HEK293 (cell line): ENCODE results near the gene PROKR2.

Source experiments
- CTCF ChIA-PET: fragments of 350-600 bp; formaldehyde crosslinking; extraction: SDS; loops from one replicate; lab custom pipeline; 2021; ENCODE audit warnings: antibody characterized with exemption; lab: Yijun Ruan, JAX
- POLR2A ChIA-PET: fragments of 300-600 bp; formaldehyde crosslinking; extraction: SDS; loops from one replicate; lab custom pipeline; 2020; ENCODE audit warnings: antibody characterized with exemption, inconsistent platforms; lab: Yijun Ruan, JAX
- H3K27ac ChIP-seq: fragments of 200-500 bp; sonication (Bioruptor generic); 2 replicates; pipeline ENCODE4 v1.5.1; 2014; ENCODE audit warnings: low read depth, low read length, control low read depth, inconsistent platforms; ENCODE audit errors: extremely low read depth
- H3K36me3 ChIP-seq, 2 experiments: fragments of 200-500 bp in 1 of 2; sonication (Bioruptor generic) in 1 of 2; 1 replicate in 1 of 2; 2 replicates in 1 of 2; pipeline ENCODE4 v1.5.1; 2014 to 2017; ENCODE audit warnings: inconsistent platforms in 2 of 2, low read length in 2 of 2; ENCODE audit not compliant: control insufficient read depth in 2 of 2, insufficient read depth in 1 of 2
- H3K4me1 ChIP-seq: fragments of 200-500 bp; sonication (Bioruptor generic); 2 replicates; pipeline ENCODE4 v1.5.1; 2014; ENCODE audit warnings: mild to moderate bottlenecking, low read length, inconsistent platforms; ENCODE audit not compliant: control insufficient read depth, insufficient read depth
- H3K4me3 ChIP-seq: 2 replicates; pipeline ENCODE4 v1.5.1; 2011; ENCODE audit warnings: low read depth, mild to moderate bottlenecking, control low read depth, low read length, moderate library complexity
- H3K9me3 ChIP-seq: fragments of 200-500 bp; sonication (Bioruptor generic); 2 replicates; pipeline ENCODE4 v1.5.1; 2014; ENCODE audit warnings: low read depth, low read length, inconsistent platforms; ENCODE audit not compliant: control insufficient read depth, insufficient read depth
- EGR2 ChIP-seq: fragments of 450-650 bp; formaldehyde crosslinking; IDR thresholded peaks from 2 replicates; pipeline ENCODE4 v1.5.1; 2016; ENCODE audit warnings: low read depth, missing biosample characterization, missing genetic modification characterization
- GLI2 ChIP-seq: fragments of 450-650 bp; formaldehyde crosslinking; IDR thresholded peaks from 2 replicates; pipeline ENCODE4; 2017; ENCODE audit warnings: missing biosample characterization, missing genetic modification characterization, low read depth, borderline replicate concordance
- IKZF3 ChIP-seq: fragments of 450-650 bp; IDR thresholded peaks from 2 replicates; pipeline ENCODE4 v1.5.0; 2018; ENCODE audit warnings: missing biosample characterization, mild to moderate bottlenecking, missing genetic modification characterization, moderate library complexity
- KLF1 ChIP-seq: fragments of 450-650 bp; formaldehyde crosslinking; IDR thresholded peaks from 2 replicates; pipeline ENCODE4 v1.5.1; 2016; ENCODE audit warnings: missing biosample characterization, missing genetic modification characterization
- MEIS1 ChIP-seq: sonication (generic); formaldehyde crosslinking; IDR thresholded peaks from 2 replicates; pipeline ENCODE4 v1.8.1; 2022; ENCODE audit warnings: missing genetic modification reagents, mild to moderate bottlenecking, borderline replicate concordance
- PRDM2 ChIP-seq: fragments of 450-650 bp; formaldehyde crosslinking; IDR thresholded peaks from 2 replicates; pipeline ENCODE4 v1.5.1; 2016; ENCODE audit warnings: missing biosample characterization, missing genetic modification characterization, borderline replicate concordance
- YY2 ChIP-seq: fragments of 450-650 bp; formaldehyde crosslinking; IDR thresholded peaks from 2 replicates; pipeline ENCODE4 v1.5.1; 2016; ENCODE audit warnings: missing biosample characterization, missing genetic modification characterization
- ZNF146 ChIP-seq: fragments of 450-650 bp; formaldehyde crosslinking; IDR thresholded peaks from 2 replicates; pipeline ENCODE4 v1.5.1; 2016; ENCODE audit warnings: missing biosample characterization, missing genetic modification characterization
- ZNF16 ChIP-seq: fragments of 450-650 bp; formaldehyde crosslinking; IDR thresholded peaks from 2 replicates; pipeline ENCODE4 v1.5.1; 2016; ENCODE audit warnings: low read depth, missing biosample characterization, missing genetic modification characterization
- ZNF184 ChIP-seq: fragments of 450-650 bp; IDR thresholded peaks from 2 replicates; pipeline ENCODE4 v1.5.1; 2018; ENCODE audit warnings: missing biosample characterization, mild to moderate bottlenecking, missing genetic modification characterization
- ZNF221 ChIP-seq: fragments of 450-650 bp; formaldehyde crosslinking; IDR thresholded peaks from 2 replicates; pipeline ENCODE4 v1.5.1; 2017; ENCODE audit warnings: missing biosample characterization, missing genetic modification characterization, borderline replicate concordance
- ZNF302 ChIP-seq: fragments of 450-650 bp; formaldehyde crosslinking; IDR thresholded peaks from 2 replicates; pipeline ENCODE4 v1.5.1; 2016; ENCODE audit warnings: missing biosample characterization, missing genetic modification characterization, low read depth
- ZNF350 ChIP-seq: fragments of 450-650 bp; formaldehyde crosslinking; IDR thresholded peaks from 2 replicates; pipeline ENCODE4 v1.5.0; 2017; ENCODE audit warnings: missing biosample characterization, mild to moderate bottlenecking, missing genetic modification characterization
- ZNF404 ChIP-seq: fragments of 450-650 bp; formaldehyde crosslinking; IDR thresholded peaks from 2 replicates; pipeline ENCODE4 v1.5.1; 2017; ENCODE audit warnings: missing biosample characterization, missing genetic modification characterization
- ZNF571 ChIP-seq: fragments of 450-650 bp; formaldehyde crosslinking; IDR thresholded peaks from 2 replicates; pipeline ENCODE4 v1.5.0; 2017; ENCODE audit warnings: missing biosample characterization, missing genetic modification characterization
- ZNF645 ChIP-seq: fragments of 450-650 bp; formaldehyde crosslinking; IDR thresholded peaks from 2 replicates; pipeline ENCODE4; 2016; ENCODE audit warnings: missing biosample characterization, missing genetic modification characterization
- ZNF701 ChIP-seq: fragments of 450-650 bp; formaldehyde crosslinking; IDR thresholded peaks from 2 replicates; pipeline ENCODE4 v1.5.1; 2016; ENCODE audit warnings: missing biosample characterization, missing genetic modification characterization
- TF ChIP-seq, protein P1 (sequence below): fragments of 450-650 bp; formaldehyde crosslinking; IDR thresholded peaks from 2 replicates; pipeline ENCODE4 v1.5.1; 2016; ENCODE audit warnings: missing biosample characterization, missing genetic modification characterization
- TF ChIP-seq, protein P2 (sequence below): fragments of 450-650 bp; formaldehyde crosslinking; IDR thresholded peaks from 2 replicates; pipeline ENCODE4 v1.5.1; 2016; ENCODE audit warnings: missing biosample characterization, missing genetic modification characterization
- TF ChIP-seq, protein P3 (sequence below): fragments of 450-650 bp; formaldehyde crosslinking; IDR thresholded peaks from 2 replicates; pipeline ENCODE4 v1.5.1; 2016; ENCODE audit warnings: missing biosample characterization, missing genetic modification characterization
- TF ChIP-seq, protein P4 (sequence below): fragments of 450-650 bp; formaldehyde crosslinking; IDR thresholded peaks from 2 replicates; pipeline ENCODE4 v1.5.1; 2016; ENCODE audit warnings: missing biosample characterization, missing genetic modification characterization

PROKR2 gene

GRCh38 chr20:5342021-5342420 is 25.3 kb upstream of the PROKR2 start (continued):
- TF ChIP-seq, protein P1, sequence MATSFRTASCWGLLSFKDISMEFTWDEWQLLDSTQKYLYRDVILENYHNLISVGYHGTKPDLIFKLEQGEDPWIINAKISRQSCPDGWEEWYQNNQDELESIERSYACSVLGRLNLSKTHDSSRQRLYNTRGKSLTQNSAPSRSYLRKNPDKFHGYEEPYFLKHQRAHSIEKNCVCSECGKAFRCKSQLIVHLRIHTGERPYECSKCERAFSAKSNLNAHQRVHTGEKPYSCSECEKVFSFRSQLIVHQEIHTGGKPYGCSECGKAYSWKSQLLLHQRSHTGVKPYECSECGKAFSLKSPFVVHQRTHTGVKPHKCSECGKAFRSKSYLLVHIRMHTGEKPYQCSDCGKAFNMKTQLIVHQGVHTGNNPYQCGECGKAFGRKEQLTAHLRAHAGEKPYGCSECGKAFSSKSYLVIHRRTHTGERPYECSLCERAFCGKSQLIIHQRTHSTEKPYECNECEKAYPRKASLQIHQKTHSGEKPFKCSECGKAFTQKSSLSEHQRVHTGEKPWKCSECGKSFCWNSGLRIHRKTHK: no peak

- ChIA-PET POLR2A (no interaction called here), CTCF (interaction anchor here (0.6 to 1.2 kb wide), 3 partner anchors 8 to 124 kb away, joined by 3 to 4 read pairs (median 3); no protein-coding TSS in a partner anchor)
- Histone ChIP-seq H3K36me3 (no peaks in the 10 kb centered on the region), H3K4me1 (no peaks in the 10 kb centered on the region), H3K4me3 (no peak overlapping the region), H3K9me3 (no peaks in the 10 kb centered on the region), H3K27ac (no peak overlapping the region)
- TF ChIP-seq IKZF3 (tag by site-specific recombination): no peak
- TF ChIP-seq ZNF302 (tag by site-specific recombination): no peak
- no peak for TF ChIP-seq EGR2 (tag by site-specific recombination)
- TF ChIP-seq, protein P2, sequence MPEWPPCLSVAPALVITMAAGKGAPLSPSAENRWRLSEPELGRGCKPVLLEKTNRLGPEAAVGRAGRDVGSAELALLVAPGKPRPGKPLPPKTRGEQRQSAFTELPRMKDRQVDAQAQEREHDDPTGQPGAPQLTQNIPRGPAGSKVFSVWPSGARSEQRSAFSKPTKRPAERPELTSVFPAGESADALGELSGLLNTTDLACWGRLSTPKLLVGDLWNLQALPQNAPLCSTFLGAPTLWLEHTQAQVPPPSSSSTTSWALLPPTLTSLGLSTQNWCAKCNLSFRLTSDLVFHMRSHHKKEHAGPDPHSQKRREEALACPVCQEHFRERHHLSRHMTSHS (tag by site-specific recombination): no peak
- no peak for TF ChIP-seq ZNF146 (tag by site-specific recombination)
- no peak for TF ChIP-seq KLF1 (tag by site-specific recombination)
- TF ChIP-seq ZNF701: no peak
- no peak for TF ChIP-seq PRDM2 (tag by site-specific recombination)
- TF ChIP-seq, protein P3, sequence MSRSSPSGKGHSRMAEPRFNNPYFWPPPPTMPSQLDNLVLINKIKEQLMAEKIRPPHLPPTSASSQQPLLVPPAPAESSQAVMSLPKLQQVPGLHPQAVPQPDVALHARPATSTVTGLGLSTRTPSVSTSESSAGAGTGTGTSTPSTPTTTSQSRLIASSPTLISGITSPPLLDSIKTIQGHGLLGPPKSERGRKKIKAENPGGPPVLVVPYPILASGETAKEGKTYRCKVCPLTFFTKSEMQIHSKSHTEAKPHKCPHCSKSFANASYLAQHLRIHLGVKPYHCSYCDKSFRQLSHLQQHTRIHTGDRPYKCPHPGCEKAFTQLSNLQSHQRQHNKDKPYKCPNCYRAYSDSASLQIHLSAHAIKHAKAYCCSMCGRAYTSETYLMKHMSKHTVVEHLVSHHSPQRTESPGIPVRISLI: no peak
- TF ChIP-seq ZNF404 (tag by site-specific recombination): no peak
- no peak for TF ChIP-seq GLI2
- no peak for TF ChIP-seq ZNF184 (tag by site-specific recombination)
- no peak for TF ChIP-seq ZNF571 (tag by site-specific recombination)
Observed at GRCh38 chr20:5331340-5331739, 14.6 kb upstream of the PROKR2 start.

DNA sequence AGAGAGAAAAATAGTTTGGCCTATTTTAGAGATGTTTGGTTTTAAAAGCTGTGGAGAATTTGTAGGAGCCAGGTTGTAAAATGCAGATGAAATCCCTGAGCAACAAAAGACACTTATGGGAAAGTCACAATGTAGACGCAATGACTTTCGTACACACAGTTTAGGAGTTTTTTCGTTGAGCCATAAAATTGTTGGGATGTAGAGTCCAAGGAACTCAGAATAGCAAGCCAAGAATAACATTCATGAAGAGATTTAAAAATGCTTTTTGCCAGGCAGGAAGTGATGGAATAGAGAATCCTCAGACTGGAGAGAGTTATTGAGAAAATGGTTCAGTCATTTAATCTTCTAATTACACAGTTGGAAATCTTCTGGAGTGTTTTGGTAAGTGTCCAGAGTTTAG is 11.5 kb upstream of the PROKR2 start:
- ChIA-PET CTCF (interaction anchor here (0.8 kb wide), 1 partner anchor 181 kb away, joined by 3 read pairs; no protein-coding TSS in a partner anchor), POLR2A (no interaction called here)
- no peaks in the 10 kb centered on the region for H3K4me1 ChIP-seq
- H3K4me3 ChIP-seq: no peak overlapping the region
- no peaks in the 10 kb centered on the region for H3K36me3 ChIP-seq
- no peak overlapping the region for H3K27ac ChIP-seq
- H3K9me3 ChIP-seq: no peaks in the 10 kb centered on the region
- no peak for TF ChIP-seq YY2 (tag by site-specific recombination)
- no peak for TF ChIP-seq ZNF16 (tag by site-specific recombination)
- TF ChIP-seq ZNF645: no peak
- TF ChIP-seq ZNF350 (tag by site-specific recombination): no peak
- TF ChIP-seq ZNF221 (tag by site-specific recombination): no peak
- TF ChIP-seq, protein P4, sequence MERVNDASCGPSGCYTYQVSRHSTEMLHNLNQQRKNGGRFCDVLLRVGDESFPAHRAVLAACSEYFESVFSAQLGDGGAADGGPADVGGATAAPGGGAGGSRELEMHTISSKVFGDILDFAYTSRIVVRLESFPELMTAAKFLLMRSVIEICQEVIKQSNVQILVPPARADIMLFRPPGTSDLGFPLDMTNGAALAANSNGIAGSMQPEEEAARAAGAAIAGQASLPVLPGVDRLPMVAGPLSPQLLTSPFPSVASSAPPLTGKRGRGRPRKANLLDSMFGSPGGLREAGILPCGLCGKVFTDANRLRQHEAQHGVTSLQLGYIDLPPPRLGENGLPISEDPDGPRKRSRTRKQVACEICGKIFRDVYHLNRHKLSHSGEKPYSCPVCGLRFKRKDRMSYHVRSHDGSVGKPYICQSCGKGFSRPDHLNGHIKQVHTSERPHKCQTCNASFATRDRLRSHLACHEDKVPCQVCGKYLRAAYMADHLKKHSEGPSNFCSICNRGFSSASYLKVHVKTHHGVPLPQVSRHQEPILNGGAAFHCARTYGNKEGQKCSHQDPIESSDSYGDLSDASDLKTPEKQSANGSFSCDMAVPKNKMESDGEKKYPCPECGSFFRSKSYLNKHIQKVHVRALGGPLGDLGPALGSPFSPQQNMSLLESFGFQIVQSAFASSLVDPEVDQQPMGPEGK (tag by site-specific recombination): no peak
- no peak for TF ChIP-seq MEIS1 (CRISPR knock-in tag)
